Smooth muscle cell (in vitro differentiated cells): ENCODE data around the gene DCAF7. TPM values are rescaled to one million over a fixed set of nuclear protein-coding genes. Genes with fewer than 3 reads are reported as not detected.

ENCODE experiments used
- DNase-seq: peaks from one replicate; lab custom pipeline; 2025; ENCODE audit not compliant: unreplicated experiment; lab: John Stamatoyannopoulos, UW
- H2AFZ ChIP-seq: fragments of 200-600 bp; sonication (generic); 2 replicates; pipeline ENCODE4 v1.6.0; 2016; ENCODE audit warnings: antibody characterized with exemption, low read depth, mild to moderate bottlenecking
- H3F3A ChIP-seq: fragments of 200-600 bp; sonication (generic); 2 replicates; pipeline ENCODE4 v1.6.0; 2017; ENCODE audit warnings: antibody characterized with exemption, low read depth
- H3K27ac ChIP-seq: fragments of 200-600 bp; sonication (generic); 2 replicates; pipeline ENCODE4 v1.5.1; 2016; ENCODE audit warnings: low read depth, mild to moderate bottlenecking
- H3K27me3 ChIP-seq: fragments of 200-600 bp; sonication (generic); 2 replicates; pipeline ENCODE4 v1.6.1; 2016; ENCODE audit warnings: low read depth, mild to moderate bottlenecking
- H3K36me3 ChIP-seq: fragments of 200-600 bp; sonication (generic); 2 replicates; pipeline ENCODE4 v1.5.1; 2016; ENCODE audit warnings: low read depth
- H3K4me1 ChIP-seq: fragments of 200-600 bp; sonication (generic); 2 replicates; pipeline ENCODE4 v1.5.1; 2016; ENCODE audit warnings: low read depth
- H3K4me2 ChIP-seq: fragments of 200-600 bp; sonication (generic); 2 replicates; pipeline ENCODE4 v1.6.0; 2016; ENCODE audit warnings: mild to moderate bottlenecking
- H3K4me3 ChIP-seq: fragments of 200-600 bp; sonication (generic); 2 replicates; pipeline ENCODE4 v1.5.1; 2016; ENCODE audit warnings: mild to moderate bottlenecking
- H3K79me2 ChIP-seq: fragments of 200-600 bp; sonication (generic); 2 replicates; pipeline ENCODE4 v1.6.0; 2016; ENCODE audit warnings: low read depth, mild to moderate bottlenecking
- H3K9ac ChIP-seq: fragments of 200-600 bp; sonication (generic); 2 replicates; pipeline ENCODE4 v1.6.0; 2016; ENCODE audit warnings: low read depth
- H3K9me3 ChIP-seq: fragments of 200-600 bp; sonication (generic); replicated peaks from 2 replicates; pipeline ENCODE4 v1.5.1; 2016; ENCODE audit warnings: low read depth
- H4K20me1 ChIP-seq: fragments of 200-600 bp; sonication (generic); 2 replicates; pipeline ENCODE4 v1.6.0; 2016; ENCODE audit warnings: low read depth
- WGBS: methylation state at CpG from one replicate; pipeline ENCODE4 v1.1.7; 2016; ENCODE audit warnings: low lambda C conversion rate; 5-methylcytosine and 5-hydroxymethylcytosine counted together
- polyA plus RNA-seq: library from polyadenylated mRNA; unstranded; fragments of >200 nt; fragmentation: Nextera tagmentation; extraction: Ambion mirVana; gene quantifications from 2 replicates; pipeline ENCODE4 v1.2.1, GENCODE V29; 2016
- total RNA-seq: library from RNA; depleted of rRNA; stranded (reverse); fragments of >200 nt; gene quantifications from 2 replicates; pipeline ENCODE4 v1.2.3, GENCODE V29; 2014
- TF ChIP-seq, protein P1 (sequence below): fragments of 200-600 bp; sonication (generic); IDR thresholded peaks from 2 replicates; pipeline ENCODE4 v1.5.1; 2017; ENCODE audit warnings: borderline replicate concordance, mild to moderate bottlenecking, antibody characterized with exemption; ENCODE audit not compliant: insufficient read depth, poor library complexity, severe bottlenecking

DCAF7 gene
- total and polyA plus RNA-seq, 2 experiments from 2014 or later, result 36.8 to 50.2 TPM

GRCh38 chr17:63504261-63504660 lies 46.0 kb upstream of the DCAF7 start:
- Histone ChIP-seq H3K36me3 (no peaks in the 10 kb centered on the region), H3F3A (no peaks in the 10 kb centered on the region), H3K4me2 (no peak overlapping the region), H2AFZ (no peak overlapping the region), H3K9ac (no peak overlapping the region), H3K4me3 (no peak overlapping the region), H3K79me2 (no peaks in the 10 kb centered on the region), H4K20me1 (no peaks in the 10 kb centered on the region), H3K27me3 (peaks cover 33% of the 10 kb centered on the region), H3K4me1 (no peaks in the 10 kb centered on the region), H3K27ac (no peak overlapping the region), H3K9me3 (no peaks in the 10 kb centered on the region)
- TF ChIP-seq, protein P1, sequence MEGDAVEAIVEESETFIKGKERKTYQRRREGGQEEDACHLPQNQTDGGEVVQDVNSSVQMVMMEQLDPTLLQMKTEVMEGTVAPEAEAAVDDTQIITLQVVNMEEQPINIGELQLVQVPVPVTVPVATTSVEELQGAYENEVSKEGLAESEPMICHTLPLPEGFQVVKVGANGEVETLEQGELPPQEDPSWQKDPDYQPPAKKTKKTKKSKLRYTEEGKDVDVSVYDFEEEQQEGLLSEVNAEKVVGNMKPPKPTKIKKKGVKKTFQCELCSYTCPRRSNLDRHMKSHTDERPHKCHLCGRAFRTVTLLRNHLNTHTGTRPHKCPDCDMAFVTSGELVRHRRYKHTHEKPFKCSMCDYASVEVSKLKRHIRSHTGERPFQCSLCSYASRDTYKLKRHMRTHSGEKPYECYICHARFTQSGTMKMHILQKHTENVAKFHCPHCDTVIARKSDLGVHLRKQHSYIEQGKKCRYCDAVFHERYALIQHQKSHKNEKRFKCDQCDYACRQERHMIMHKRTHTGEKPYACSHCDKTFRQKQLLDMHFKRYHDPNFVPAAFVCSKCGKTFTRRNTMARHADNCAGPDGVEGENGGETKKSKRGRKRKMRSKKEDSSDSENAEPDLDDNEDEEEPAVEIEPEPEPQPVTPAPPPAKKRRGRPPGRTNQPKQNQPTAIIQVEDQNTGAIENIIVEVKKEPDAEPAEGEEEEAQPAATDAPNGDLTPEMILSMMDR, result no peak
- DNase-seq, result no peak

GRCh38 chr17:63505341-63505740 lies 44.9 kb upstream of the DCAF7 start:
- H3K27ac ChIP-seq, result no peak overlapping the region
- no peak overlapping the region for H3K4me2 ChIP-seq
- no peak overlapping the region for H3K4me3 ChIP-seq
- H2AFZ ChIP-seq, result no peak overlapping the region
- H3F3A ChIP-seq, result no peaks in the 10 kb centered on the region
- H3K9ac ChIP-seq, result no peak overlapping the region
- 88% methylated on average over 9 of the region's 9 CpGs for WGBS
- H3K79me2 ChIP-seq, result no peaks in the 10 kb centered on the region
- TF ChIP-seq, protein P1, result no peak
- H3K4me1 ChIP-seq, result no peaks in the 10 kb centered on the region
- DNase-seq, result no peak
- peaks cover 33% of the 10 kb centered on the region for H3K27me3 ChIP-seq
- H3K36me3 ChIP-seq, result no peaks in the 10 kb centered on the region
- no peaks in the 10 kb centered on the region for H4K20me1 ChIP-seq
- no peaks in the 10 kb centered on the region for H3K9me3 ChIP-seq

DNA sequence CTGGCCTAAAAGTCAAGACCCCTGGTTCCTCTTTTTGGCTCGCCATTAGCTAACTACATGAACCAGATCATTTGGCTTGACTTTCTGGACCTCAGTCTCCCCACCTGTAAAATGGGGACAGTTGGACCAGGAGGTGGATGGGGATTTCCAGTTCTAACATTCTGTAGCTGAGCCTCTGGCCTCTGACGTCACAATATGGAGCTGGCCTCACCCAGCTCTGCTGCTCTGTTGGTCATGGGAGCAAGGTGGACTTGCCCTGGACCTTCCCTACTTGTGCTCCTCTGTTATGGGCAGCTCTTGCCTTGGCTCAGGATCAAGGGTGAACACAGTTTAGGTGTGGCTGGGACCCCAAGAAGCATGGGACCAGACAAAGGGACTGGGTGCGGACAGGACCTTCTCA lies 43.6 kb upstream of the DCAF7 start:
- no peaks in the 10 kb centered on the region for H3K9me3 ChIP-seq
- no peak for DNase-seq
- no peak overlapping the region for H3K4me3 ChIP-seq
- H3K27ac ChIP-seq, result no peak overlapping the region
- no peaks in the 10 kb centered on the region for H3K4me1 ChIP-seq
- H3K36me3 ChIP-seq, result no peaks in the 10 kb centered on the region
- H3K9ac ChIP-seq, result no peak overlapping the region
- no peak overlapping the region for H2AFZ ChIP-seq
- no peaks in the 10 kb centered on the region for H4K20me1 ChIP-seq
- WGBS, result 86% methylated on average over 3 of the region's 3 CpGs
- peaks cover 21% of the 10 kb centered on the region for H3K27me3 ChIP-seq
- H3F3A ChIP-seq, result no peaks in the 10 kb centered on the region
- H3K4me2 ChIP-seq, result no peak overlapping the region
- TF ChIP-seq, protein P1, result no peak
- no peaks in the 10 kb centered on the region for H3K79me2 ChIP-seq

GRCh38 chr17:63511331-63511730 lies 38.9 kb upstream of the DCAF7 start:
- H3K4me2 ChIP-seq, result no peak overlapping the region
- 91% methylated on average over 8 of the region's 8 CpGs for WGBS
- no peak overlapping the region for H2AFZ ChIP-seq
- H3K27me3 ChIP-seq, result peaks cover 5% of the 10 kb centered on the region
- TF ChIP-seq, protein P1, result no peak
- H3K36me3 ChIP-seq, result no peaks in the 10 kb centered on the region
- H3K9me3 ChIP-seq, result no peaks in the 10 kb centered on the region
- no peak for DNase-seq
- no peaks in the 10 kb centered on the region for H3K4me1 ChIP-seq
- H3K4me3 ChIP-seq, result no peak overlapping the region
- no peak overlapping the region for H3K27ac ChIP-seq
- no peaks in the 10 kb centered on the region for H4K20me1 ChIP-seq
- H3F3A ChIP-seq, result no peaks in the 10 kb centered on the region
- H3K79me2 ChIP-seq, result no peaks in the 10 kb centered on the region
- no peak overlapping the region for H3K9ac ChIP-seq
